Transverse colon (tissue), 4 donors: ENCODE measurements around the gene PIK3CB. TPM values are rescaled to one million over a fixed set of nuclear protein-coding genes. Genes with fewer than 3 reads are reported as not detected.

ENCODE experiments used
- DNase-seq: peaks from one replicate; pipeline ENCODE4 v3.0.0-alpha.2; 2019
- H3K27ac ChIP-seq, 4 donors: fragments of 200-600 bp; sonication (generic); 2 replicates each; pipeline ENCODE4 v1.5.1; 2016 to 2018; ENCODE audit warnings: inconsistent platforms in 4 of 4
- H3K27me3 ChIP-seq: fragments of 200-600 bp; sonication (generic); 2 replicates; pipeline ENCODE4 v1.5.1; 2017; ENCODE audit warnings: inconsistent platforms
- H3K36me3 ChIP-seq, 4 donors: fragments of 200-600 bp; sonication (generic); 2 replicates each; pipeline ENCODE4 v1.5.1; 2017 to 2019; ENCODE audit warnings: inconsistent platforms in 4 of 4
- H3K4me1 ChIP-seq, 4 donors: fragments of 200-600 bp; sonication (generic); 2 replicates each; pipeline ENCODE4 v1.5.1; 2017 to 2020; ENCODE audit warnings: inconsistent platforms in 4 of 4
- H3K4me3 ChIP-seq, 4 donors: fragments of 200-600 bp; sonication (generic); 1 replicate in 1 of 4; 2 replicates in 3 of 4; pipeline versions ENCODE4 v1.5.1 to v1.6.1; 2017 to 2019; ENCODE audit warnings: inconsistent platforms in 4 of 4
- H3K9me3 ChIP-seq, 2 donors: fragments of 200-600 bp; sonication (generic); 2 replicates each; pipeline ENCODE4 v1.5.1; 2017 to 2019; ENCODE audit warnings: inconsistent platforms in 2 of 2
- CTCF ChIP-seq, 5 experiments: fragments of 200-600 bp in 3 of 5; fragments of 450-650 bp in 2 of 5; sonication (generic) in 3 of 5; IDR thresholded peaks; 1 replicate in 2 of 5; 2 replicates in 3 of 5; pipeline ENCODE4 v1.5.1; 2016 to 2017; ENCODE audit warnings: antibody characterized with exemption in 5 of 5, inconsistent platforms in 3 of 5, mild to moderate bottlenecking in 2 of 5, moderate library complexity in 1 of 5
- EP300 ChIP-seq: sonication (generic); formaldehyde crosslinking; IDR thresholded peaks from one replicate; pipeline ENCODE4 v1.6.1; 2017; ENCODE audit warnings: antibody characterized with exemption, low read depth
- POLR2A ChIP-seq: fragments of 450-650 bp; IDR thresholded peaks from one replicate; pipeline ENCODE4 v1.6.1; 2016; ENCODE audit warnings: antibody characterized with exemption, mild to moderate bottlenecking, moderate library complexity
- POLR2AphosphoS5 ChIP-seq, 3 donors: sonication (generic); formaldehyde crosslinking; IDR thresholded peaks; one replicate each; pipeline ENCODE4 v1.6.1; 2016; ENCODE audit warnings: antibody characterized with exemption in 3 of 3
- WGBS, 2 donors: methylation state at CpG; one replicate each; pipeline ENCODE4 v1.1.5; 2018; ENCODE audit warnings: low coverage in 1 of 2; 5-methylcytosine and 5-hydroxymethylcytosine counted together
- in situ Hi-C, 4 donors: fragments of 200-750 bp; cut with MboI; loops; one replicate each; pipeline versions ENCODE4 v1.15.0 to v1.15.1; 2017; ENCODE audit warnings: low sequenced_read_pairs in 3 of 4, low pct_ligation_motif_present in 1 of 4, low pct_unique_long_range_greater_than_20kb in 1 of 4
- intact Hi-C: fragments of 100-400 bp; cut with DNase I; formaldehyde crosslinking; loops from one replicate; pipeline ENCODE4 v1.15.1; 2023; ENCODE audit warnings: low total_unique reads
- total RNA-seq, 4 donors: library from RNA; depleted of rRNA; stranded (reverse); fragments of >200 nt; gene quantifications; one replicate each; pipeline ENCODE4 v1.1.0, GENCODE V29; 2016

The PIK3CB gene
- total RNA-seq, 4 donors from 2014 or later = 52.4 to 98.4 (median 76.0) TPM

GRCh38 chr3:138649134-138649533, 185.6 kb downstream of the PIK3CB start:
- in situ Hi-C loops (no loop called here), intact Hi-C loops (no loop called here)
- 95 to 100% methylated on average over 3 to 4 of the region's 5 CpGs for WGBS, 2 donors
- Histone ChIP-seq H3K27me3 (no peaks in the 10 kb centered on the region), H3K4me3 (no peak overlapping the region), H3K36me3 (peaks cover 0 to 44% (median 10%) of the 10 kb centered on the region in 4 donors), H3K9me3 (peaks cover 22 to 26% of the 10 kb centered on the region in 2 donors), H3K27ac (no peak overlapping the region), H3K4me1 (no peaks in the 10 kb centered on the region)
- no peak for DNase-seq
- TF ChIP-seq EP300 (no peak), CTCF (IDR thresholded peaks at IDR 0.05) (no peak), POLR2AphosphoS5 (IDR thresholded peaks at IDR 0.05) (no peak), POLR2A (no peak)

GRCh38 chr3:138646513-138646912, 188.2 kb downstream of the PIK3CB start:
- Histone ChIP-seq H3K4me3 (no peak overlapping the region), H3K36me3 (peaks cover 0 to 28% (median 10%) of the 10 kb centered on the region in 4 donors), H3K4me1 (no peaks in the 10 kb centered on the region), H3K27ac (no peak overlapping the region), H3K9me3 (peaks cover 32 to 41% of the 10 kb centered on the region in 2 donors), H3K27me3 (no peaks in the 10 kb centered on the region)
- in situ Hi-C loops (no loop called here), intact Hi-C loops (no loop called here)
- no peak for DNase-seq
- TF ChIP-seq CTCF (IDR thresholded peaks at IDR 0.05) (no peak), EP300 (no peak), POLR2AphosphoS5 (IDR thresholded peaks at IDR 0.05) (no peak), POLR2A (no peak)

GRCh38 chr3:138646008-138646407, 188.7 kb downstream of the PIK3CB start:
- Histone ChIP-seq H3K4me1 (no peaks in the 10 kb centered on the region), H3K36me3 (peaks cover 0 to 23% (median 10%) of the 10 kb centered on the region in 4 donors), H3K9me3 (peaks cover 32 to 41% of the 10 kb centered on the region in 2 donors), H3K4me3 (no peak overlapping the region), H3K27me3 (no peaks in the 10 kb centered on the region), H3K27ac (no peak overlapping the region)
- no peak for TF ChIP-seq POLR2AphosphoS5 (IDR thresholded peaks at IDR 0.05)
- no peak for TF ChIP-seq EP300
- TF ChIP-seq CTCF (IDR thresholded peaks at IDR 0.05) = no peak
- TF ChIP-seq POLR2A = no peak
- intact Hi-C loops = no loop called here
- DNase-seq = no peak
- in situ Hi-C loops = no loop called here

- Histone ChIP-seq H3K36me3 (no peaks in the 10 kb centered on the region), H3K9me3 (peaks cover 28 to 41% of the 10 kb centered on the region in 2 donors)
Measured at GRCh38 chr3:138642927-138643253, 191.8 kb downstream of the PIK3CB start.

More at GRCh38 chr3:138642927-138643253, 191.8 kb downstream of the PIK3CB start:
- Histone ChIP-seq H3K27me3 (no peaks in the 10 kb centered on the region), H3K4me1 (no peaks in the 10 kb centered on the region), H3K4me3 (no peak overlapping the region), H3K27ac (no peak overlapping the region)
- no peak for TF ChIP-seq POLR2A
- no peak for TF ChIP-seq CTCF (IDR thresholded peaks at IDR 0.05)
- no peak for TF ChIP-seq EP300
- no peak for TF ChIP-seq POLR2AphosphoS5 (IDR thresholded peaks at IDR 0.05)
- intact Hi-C loops (no loop called here), in situ Hi-C loops (no loop called here)
- 100% methylated on average over 1 of the region's 1 CpG for WGBS, 2 donors
- no peak for DNase-seq
